ENCODE results near the gene S100A16.

DNA sequence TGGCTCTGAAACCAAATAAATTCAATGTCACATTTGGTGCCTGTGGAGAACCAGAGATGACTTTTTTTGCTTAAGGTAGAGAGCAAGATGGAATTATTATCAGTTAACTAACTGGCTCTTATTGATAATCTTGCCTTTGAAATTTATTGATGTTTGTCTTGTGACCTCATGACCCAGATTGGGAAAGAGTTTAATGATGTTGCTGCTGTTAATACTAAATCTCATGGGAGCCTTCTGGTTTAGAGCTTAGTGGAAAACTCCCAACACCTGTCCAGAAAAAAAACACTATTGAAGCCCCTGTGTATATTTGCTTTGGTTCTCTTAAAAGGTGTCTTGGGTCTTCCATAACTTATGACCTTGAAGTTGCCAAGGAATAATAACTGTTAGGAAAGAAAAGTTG is 30.9 kb upstream of the S100A16 start:
- TF ChIP-seq, protein P1, sequence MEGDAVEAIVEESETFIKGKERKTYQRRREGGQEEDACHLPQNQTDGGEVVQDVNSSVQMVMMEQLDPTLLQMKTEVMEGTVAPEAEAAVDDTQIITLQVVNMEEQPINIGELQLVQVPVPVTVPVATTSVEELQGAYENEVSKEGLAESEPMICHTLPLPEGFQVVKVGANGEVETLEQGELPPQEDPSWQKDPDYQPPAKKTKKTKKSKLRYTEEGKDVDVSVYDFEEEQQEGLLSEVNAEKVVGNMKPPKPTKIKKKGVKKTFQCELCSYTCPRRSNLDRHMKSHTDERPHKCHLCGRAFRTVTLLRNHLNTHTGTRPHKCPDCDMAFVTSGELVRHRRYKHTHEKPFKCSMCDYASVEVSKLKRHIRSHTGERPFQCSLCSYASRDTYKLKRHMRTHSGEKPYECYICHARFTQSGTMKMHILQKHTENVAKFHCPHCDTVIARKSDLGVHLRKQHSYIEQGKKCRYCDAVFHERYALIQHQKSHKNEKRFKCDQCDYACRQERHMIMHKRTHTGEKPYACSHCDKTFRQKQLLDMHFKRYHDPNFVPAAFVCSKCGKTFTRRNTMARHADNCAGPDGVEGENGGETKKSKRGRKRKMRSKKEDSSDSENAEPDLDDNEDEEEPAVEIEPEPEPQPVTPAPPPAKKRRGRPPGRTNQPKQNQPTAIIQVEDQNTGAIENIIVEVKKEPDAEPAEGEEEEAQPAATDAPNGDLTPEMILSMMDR (IDR thresholded peaks at IDR 0.05), result no peak
- TF ChIP-seq, protein P2, sequence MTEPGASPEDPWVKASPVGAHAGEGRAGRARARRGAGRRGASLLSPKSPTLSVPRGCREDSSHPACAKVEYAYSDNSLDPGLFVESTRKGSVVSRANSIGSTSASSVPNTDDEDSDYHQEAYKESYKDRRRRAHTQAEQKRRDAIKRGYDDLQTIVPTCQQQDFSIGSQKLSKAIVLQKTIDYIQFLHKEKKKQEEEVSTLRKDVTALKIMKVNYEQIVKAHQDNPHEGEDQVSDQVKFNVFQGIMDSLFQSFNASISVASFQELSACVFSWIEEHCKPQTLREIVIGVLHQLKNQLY (CRISPR knock-in tag; IDR thresholded peaks at IDR 0.05), result no peak
- TF ChIP-seq, protein P3, sequence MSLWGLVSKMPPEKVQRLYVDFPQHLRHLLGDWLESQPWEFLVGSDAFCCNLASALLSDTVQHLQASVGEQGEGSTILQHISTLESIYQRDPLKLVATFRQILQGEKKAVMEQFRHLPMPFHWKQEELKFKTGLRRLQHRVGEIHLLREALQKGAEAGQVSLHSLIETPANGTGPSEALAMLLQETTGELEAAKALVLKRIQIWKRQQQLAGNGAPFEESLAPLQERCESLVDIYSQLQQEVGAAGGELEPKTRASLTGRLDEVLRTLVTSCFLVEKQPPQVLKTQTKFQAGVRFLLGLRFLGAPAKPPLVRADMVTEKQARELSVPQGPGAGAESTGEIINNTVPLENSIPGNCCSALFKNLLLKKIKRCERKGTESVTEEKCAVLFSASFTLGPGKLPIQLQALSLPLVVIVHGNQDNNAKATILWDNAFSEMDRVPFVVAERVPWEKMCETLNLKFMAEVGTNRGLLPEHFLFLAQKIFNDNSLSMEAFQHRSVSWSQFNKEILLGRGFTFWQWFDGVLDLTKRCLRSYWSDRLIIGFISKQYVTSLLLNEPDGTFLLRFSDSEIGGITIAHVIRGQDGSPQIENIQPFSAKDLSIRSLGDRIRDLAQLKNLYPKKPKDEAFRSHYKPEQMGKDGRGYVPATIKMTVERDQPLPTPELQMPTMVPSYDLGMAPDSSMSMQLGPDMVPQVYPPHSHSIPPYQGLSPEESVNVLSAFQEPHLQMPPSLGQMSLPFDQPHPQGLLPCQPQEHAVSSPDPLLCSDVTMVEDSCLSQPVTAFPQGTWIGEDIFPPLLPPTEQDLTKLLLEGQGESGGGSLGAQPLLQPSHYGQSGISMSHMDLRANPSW (CRISPR knock-in tag; conservative IDR thresholded peaks at IDR 0.05; ENCODE audit: low read depth), result no peak
- no peak for TF ChIP-seq ETV6 (CRISPR knock-in tag; IDR thresholded peaks at IDR 0.05)
- TF ChIP-seq, protein P4, sequence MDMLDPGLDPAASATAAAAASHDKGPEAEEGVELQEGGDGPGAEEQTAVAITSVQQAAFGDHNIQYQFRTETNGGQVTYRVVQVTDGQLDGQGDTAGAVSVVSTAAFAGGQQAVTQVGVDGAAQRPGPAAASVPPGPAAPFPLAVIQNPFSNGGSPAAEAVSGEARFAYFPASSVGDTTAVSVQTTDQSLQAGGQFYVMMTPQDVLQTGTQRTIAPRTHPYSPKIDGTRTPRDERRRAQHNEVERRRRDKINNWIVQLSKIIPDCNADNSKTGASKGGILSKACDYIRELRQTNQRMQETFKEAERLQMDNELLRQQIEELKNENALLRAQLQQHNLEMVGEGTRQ (CRISPR knock-in tag; IDR thresholded peaks at IDR 0.05), result no peak
- TF ChIP-seq, protein P5, sequence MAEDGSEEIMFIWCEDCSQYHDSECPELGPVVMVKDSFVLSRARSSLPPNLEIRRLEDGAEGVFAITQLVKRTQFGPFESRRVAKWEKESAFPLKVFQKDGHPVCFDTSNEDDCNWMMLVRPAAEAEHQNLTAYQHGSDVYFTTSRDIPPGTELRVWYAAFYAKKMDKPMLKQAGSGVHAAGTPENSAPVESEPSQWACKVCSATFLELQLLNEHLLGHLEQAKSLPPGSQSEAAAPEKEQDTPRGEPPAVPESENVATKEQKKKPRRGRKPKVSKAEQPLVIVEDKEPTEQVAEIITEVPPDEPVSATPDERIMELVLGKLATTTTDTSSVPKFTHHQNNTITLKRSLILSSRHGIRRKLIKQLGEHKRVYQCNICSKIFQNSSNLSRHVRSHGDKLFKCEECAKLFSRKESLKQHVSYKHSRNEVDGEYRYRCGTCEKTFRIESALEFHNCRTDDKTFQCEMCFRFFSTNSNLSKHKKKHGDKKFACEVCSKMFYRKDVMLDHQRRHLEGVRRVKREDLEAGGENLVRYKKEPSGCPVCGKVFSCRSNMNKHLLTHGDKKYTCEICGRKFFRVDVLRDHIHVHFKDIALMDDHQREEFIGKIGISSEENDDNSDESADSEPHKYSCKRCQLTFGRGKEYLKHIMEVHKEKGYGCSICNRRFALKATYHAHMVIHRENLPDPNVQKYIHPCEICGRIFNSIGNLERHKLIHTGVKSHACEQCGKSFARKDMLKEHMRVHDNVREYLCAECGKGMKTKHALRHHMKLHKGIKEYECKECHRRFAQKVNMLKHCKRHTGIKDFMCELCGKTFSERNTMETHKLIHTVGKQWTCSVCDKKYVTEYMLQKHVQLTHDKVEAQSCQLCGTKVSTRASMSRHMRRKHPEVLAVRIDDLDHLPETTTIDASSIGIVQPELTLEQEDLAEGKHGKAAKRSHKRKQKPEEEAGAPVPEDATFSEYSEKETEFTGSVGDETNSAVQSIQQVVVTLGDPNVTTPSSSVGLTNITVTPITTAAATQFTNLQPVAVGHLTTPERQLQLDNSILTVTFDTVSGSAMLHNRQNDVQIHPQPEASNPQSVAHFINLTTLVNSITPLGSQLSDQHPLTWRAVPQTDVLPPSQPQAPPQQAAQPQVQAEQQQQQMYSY (CRISPR knock-in tag; IDR thresholded peaks at IDR 0.05), result no peak
- TF ChIP-seq ZNF121 (CRISPR knock-in tag; IDR thresholded peaks at IDR 0.05), result no peak
- no peak for TF ChIP-seq ESRRA (CRISPR knock-in tag; IDR thresholded peaks at IDR 0.05; ENCODE audit: borderline replicate concordance)
- TF ChIP-seq, protein P6, sequence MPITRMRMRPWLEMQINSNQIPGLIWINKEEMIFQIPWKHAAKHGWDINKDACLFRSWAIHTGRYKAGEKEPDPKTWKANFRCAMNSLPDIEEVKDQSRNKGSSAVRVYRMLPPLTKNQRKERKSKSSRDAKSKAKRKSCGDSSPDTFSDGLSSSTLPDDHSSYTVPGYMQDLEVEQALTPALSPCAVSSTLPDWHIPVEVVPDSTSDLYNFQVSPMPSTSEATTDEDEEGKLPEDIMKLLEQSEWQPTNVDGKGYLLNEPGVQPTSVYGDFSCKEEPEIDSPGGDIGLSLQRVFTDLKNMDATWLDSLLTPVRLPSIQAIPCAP (CRISPR knock-in tag; IDR thresholded peaks at IDR 0.05), result no peak

Data from WTC11 (cell line).